Bladder microvascular endothelial cell (primary cell): Measurements from ENCODE around the gene SERTAD1. TPM values are rescaled to one million over a fixed set of nuclear protein-coding genes. Genes with fewer than 3 reads are reported as not detected.

Source experiments
- total RNA-seq: library from RNA; depleted of rRNA; stranded (reverse); fragments of >200 nt; gene quantifications from 2 replicates; pipeline ENCODE4 v1.2.3, GENCODE V29; 2014

The SERTAD1 gene, protein sequence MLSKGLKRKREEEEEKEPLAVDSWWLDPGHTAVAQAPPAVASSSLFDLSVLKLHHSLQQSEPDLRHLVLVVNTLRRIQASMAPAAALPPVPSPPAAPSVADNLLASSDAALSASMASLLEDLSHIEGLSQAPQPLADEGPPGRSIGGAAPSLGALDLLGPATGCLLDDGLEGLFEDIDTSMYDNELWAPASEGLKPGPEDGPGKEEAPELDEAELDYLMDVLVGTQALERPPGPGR
- 21.0 and 21.7 TPM in 2 replicates for total RNA-seq

DNA sequence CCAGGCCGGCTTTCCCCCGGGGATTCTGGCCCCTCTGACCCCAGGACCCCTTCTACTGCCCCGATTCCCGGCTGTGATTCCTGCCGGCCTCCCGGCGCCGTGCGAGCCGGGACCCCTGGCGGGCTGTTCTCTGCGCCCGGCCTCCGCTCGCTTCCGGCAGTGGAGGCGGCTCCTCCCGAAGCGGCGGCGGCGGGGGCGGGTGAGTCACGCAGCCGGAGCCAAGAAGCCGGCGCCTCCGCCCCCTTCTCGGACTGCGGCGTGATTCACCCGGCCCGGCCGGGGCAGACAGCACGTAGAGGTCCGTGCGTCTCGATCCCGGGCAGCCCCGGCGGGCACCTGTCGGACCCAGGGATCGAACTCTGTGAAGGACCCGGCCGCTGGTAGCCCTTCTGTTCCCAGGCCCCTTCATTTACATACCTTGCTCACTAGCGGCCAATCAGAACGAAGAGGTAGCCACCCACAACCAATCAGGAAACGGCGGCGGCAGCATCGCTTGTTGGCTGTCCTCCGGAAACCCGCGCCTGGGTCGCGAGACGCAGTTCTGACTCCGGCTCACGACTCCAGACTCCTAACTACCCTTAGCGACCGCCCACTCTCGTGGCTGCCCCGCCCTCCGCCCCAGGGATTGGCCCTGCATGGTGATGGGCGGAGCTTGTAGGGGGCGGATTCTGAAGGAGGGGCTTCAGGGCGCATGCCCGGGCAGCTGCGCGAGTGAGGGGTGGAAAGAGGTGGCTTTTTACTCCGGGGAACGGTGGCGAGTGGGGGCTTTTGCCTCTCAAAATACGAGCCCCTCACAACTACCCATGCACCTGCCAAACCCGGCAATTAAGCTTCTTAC lies at the start of gene SERTAD1:
SERTAD1 (minus strand) TSS at position 543 of the 838 bp plus-strand sequence. CDS start 2,446 bp downstream, outside the sequence.

DNA sequence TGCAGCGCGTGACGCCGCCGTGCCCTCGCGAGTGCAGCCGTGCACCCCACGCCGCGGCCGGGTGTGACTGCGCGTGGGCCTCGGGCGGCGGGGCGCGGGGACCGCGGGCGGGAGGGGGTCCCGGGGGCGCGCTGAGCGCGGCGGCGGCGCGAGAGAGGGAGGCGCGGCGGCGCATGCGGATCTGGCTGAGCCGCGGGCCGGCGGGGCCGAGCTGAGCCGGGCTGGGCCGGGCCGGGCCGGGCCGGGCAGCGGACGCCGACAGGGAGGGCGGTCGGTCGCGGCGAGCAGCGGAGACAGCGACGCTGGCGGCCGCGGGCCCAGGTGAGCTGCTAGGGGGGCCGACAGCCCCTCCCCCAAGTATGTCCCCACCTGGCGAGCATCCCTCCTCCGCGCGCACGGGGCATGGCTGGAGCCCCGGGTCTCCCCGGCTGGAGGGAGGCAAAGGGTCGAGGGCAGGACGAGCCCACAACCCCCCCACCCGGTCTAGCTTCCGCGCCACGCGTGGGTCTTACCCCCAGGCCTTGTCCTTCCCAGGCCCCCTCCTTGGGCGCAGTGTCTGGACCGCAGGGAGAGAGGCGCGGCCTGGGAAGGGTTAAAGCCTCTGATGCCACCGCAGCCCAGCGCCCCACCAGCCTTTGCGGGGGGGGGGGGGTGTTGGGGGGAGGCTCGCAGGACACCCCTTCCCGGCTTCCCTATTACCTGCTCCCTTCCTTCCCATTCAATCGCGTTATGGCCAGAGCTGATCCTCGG lies 41.4 kb upstream of the SERTAD1 start, which contains the start of gene SPTBN4:
SPTBN4 (plus strand) TSS at position 17 of the 750 bp plus-strand sequence. CDS start 5,621 bp downstream, outside the sequence.

DNA sequence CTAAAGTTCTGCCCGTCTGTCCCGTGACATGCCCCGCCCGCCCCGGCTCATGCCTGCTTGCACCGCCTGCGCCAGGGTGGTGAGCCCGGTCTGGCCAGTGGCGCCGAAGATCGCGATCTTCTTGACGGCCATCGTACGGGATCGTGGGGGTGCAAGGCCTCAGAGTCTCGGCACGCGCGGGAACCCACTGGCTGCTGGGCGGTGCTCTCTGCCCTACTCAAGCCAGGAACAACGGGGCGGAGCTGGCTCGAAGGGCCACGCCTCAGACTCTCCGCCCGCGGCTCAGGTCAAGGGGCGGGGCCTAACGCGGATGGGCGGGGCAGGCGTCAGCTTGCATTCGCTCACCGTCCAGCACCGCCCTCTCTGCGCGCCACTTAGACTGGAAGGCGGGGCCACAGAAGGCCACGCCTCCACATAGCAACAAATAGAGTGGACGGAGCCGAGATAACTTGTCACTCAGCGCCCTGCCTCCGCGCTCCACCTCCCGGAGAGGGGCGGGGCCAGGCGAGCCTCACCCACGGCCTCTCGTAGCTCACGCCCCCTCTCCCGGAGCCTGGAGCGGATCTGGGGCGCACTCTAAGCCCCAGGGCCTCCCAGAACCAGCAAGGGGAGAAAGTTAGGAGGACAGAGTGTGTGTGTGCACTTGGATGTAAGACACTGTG lies 39.9 kb upstream of the SERTAD1 start, which contains the start of gene BLVRB:
BLVRB (minus strand) TSS at position 189 of the 662 bp plus-strand sequence; CDS start at position 132, 57 bp downstream.

DNA sequence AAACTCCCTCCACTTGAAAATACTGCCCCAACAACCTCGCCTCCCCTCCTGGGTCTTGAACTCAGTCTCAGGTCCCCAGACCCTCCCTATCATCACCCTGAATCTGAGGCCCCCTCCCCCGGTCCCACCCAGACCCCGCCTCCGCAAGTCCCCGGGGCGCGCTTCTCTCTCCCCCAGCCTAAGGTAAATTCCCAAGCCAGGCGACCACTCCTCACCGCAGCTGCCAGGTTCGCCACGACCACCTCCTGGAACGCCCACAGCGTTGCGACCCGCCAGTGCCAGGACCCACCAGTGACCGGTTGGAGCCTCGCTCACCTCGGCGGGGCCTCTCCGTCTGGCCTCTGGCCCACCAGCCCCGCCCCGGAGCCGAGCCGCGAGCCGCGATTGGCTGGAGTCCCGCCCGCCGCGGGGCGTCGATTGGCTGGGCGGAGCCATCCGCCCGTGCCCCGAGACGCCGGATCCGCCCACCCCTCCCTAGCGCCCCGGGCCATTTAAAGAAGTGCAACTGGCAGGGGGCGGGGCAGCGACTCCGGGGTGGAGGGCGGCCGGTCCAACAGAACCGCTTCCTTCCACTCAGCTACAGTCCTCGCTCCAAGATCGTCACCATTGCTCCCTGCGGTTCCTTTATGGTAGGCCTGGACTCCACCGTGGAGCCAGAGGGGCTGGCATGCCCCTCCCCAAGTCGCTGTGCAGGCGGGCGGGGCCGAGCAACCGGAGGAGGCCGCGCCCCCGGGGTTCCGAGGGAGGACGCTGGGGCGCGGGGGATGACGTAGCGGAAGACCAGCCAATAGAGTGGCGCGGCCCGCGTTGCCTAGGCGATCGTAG lies 18.4 kb upstream of the SERTAD1 start, which contains the start of gene SERTAD3:
SERTAD3 (minus strand) TSS at position 336 of the 825 bp plus-strand sequence. CDS start 2,255 bp downstream, outside the sequence.

DNA sequence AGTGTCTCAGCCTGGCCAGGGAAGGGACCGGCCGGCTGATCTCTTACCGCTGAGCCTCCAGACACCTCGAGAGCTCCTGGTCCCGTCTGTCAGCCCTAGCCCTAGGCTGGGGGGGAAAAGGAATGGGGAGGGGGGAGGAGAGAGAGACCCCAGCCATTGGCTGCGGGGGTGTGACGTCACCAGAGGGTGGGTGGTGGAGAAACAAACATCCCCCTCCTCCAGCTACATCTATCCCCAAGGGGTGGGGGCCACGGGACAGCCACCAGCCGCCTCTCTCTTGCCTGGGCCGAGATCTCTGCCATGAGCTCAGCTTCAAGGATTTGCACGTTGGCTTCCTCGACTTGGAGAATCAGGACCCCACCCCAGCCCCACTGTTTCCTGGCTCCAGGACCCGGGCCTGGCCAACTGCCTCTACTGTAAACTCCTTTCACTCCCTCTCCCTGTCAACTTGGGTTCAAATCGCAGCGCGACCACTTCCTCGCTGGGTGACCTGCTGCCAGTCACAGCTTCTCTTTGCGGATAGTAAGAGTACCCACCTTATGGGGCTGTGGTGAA lies 12.4 kb downstream of the SERTAD1 start, which contains the start of gene PRX:
PRX (minus strand) TSS at position 88 of the 555 bp plus-strand sequence. CDS start 5,446 bp downstream, outside the sequence.

DNA sequence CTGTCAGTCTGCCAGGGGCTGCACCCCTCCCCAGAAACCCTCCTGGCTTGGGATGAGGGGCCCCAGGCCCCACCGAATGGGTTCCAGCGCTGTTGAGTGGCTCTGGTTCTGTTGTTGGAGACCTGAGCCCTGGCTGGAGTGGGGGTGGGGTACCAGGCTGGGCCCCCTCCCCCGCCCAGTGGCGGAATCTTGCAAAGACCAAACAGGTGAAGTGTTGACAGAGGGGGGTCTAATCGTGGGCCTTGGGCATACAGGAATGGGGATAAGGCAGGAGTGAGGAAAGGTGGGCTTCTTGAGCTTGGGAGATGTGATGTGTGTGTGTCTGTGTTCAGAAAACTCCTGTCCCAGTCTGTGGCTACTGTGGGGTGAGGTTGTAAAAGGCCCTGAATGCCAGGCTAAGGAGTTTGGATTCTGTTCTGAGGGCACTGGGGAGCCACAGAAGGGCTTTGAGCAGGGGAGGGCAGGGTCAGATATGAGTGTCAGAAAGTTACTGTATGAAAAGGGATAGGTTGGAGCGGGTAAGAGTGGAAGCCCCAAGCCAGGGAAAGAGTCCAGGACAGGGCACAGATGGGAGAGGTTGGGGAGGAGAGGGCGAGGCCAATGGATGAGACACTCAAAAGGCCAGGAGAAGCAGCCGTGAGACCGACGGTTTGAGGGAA lies 35.6 kb downstream of the SERTAD1 start, which contains the start of gene HIPK4:
HIPK4 (minus strand) TSS at position 98 of the 659 bp plus-strand sequence. CDS start 279 bp downstream, outside the sequence.

Other genes starting within 250 kb of the SERTAD1 start
- gene MAP3K10, start 234.6 kb downstream of the SERTAD1 start, total RNA-seq, result 5.0 and 9.8 TPM in 2 replicates
- gene TTC9B, start 207.6 kb downstream of the SERTAD1 start, total RNA-seq, result not detected in 2 replicates
- 0.16 TPM in 1 of 2 replicates, not detected in the other for gene CCNP, start 199.3 kb downstream of the SERTAD1 start, total RNA-seq
- gene AKT2, start 140.6 kb downstream of the SERTAD1 start, total RNA-seq, result 20.2 and 44.6 TPM in 2 replicates
- 5.2 and 7.0 TPM in 2 replicates for gene C19orf47, start 77.6 kb downstream of the SERTAD1 start, total RNA-seq
- 80.5 and 169 TPM in 2 replicates for gene PLD3, start 77.3 kb downstream of the SERTAD1 start, total RNA-seq
- 0.06 TPM in 1 of 2 replicates, not detected in the other for gene HIPK4, start 35.8 kb downstream of the SERTAD1 start, total RNA-seq
- gene PRX, start 12.6 kb downstream of the SERTAD1 start, total RNA-seq, result 0.97 and 1.1 TPM in 2 replicates
- gene SERTAD3, start 18.3 kb upstream of the SERTAD1 start, total RNA-seq, result 18.8 and 19.4 TPM in 2 replicates
- 53.3 and 67.3 TPM in 2 replicates for gene BLVRB, start 39.8 kb upstream of the SERTAD1 start, total RNA-seq
- 0.06 TPM in 1 of 2 replicates, not detected in the other for gene SPTBN4, start 41.0 kb upstream of the SERTAD1 start, total RNA-seq
- gene SHKBP1, start 150.9 kb upstream of the SERTAD1 start, total RNA-seq, result 30.4 and 41.8 TPM in 2 replicates
- gene LTBP4, start 175.4 kb upstream of the SERTAD1 start, total RNA-seq, result 3.9 and 73.7 TPM in 2 replicates